K562 (cell line): ENCODE data around the gene TMEM163.

ENCODE experiments used
- CBX3 ChIP-seq, 2 experiments: IDR thresholded peaks; 1 replicate in 1 of 2; 2 replicates in 1 of 2; pipeline ENCODE4 v1.6.1; 2012; ENCODE audit warnings: inconsistent platforms in 2 of 2, low read length in 2 of 2, borderline replicate concordance in 1 of 2, control low read depth in 1 of 2
- PHF8 ChIP-seq: fragments of 200-600 bp; sonication (generic); IDR thresholded peaks from 2 replicates; pipeline ENCODE4 v1.6.1; 2012; ENCODE audit warnings: mixed run types, mild to moderate bottlenecking, inconsistent platforms, low read length, moderate library complexity, borderline replicate concordance
- SPI1 ChIP-seq: IDR thresholded peaks from 2 replicates; pipeline ENCODE4 v1.6.1; 2011; ENCODE audit warnings: low read depth, low read length, control low read depth, borderline replicate concordance
- TF ChIP-seq, protein P1 (sequence below), 3 experiments: IDR thresholded peaks in 2 of 3; conservative IDR thresholded peaks in 1 of 3; 2 replicates each; pipeline ENCODE4 v1.5.1; 2011 to 2012; ENCODE audit warnings: low read length in 3 of 3, mild to moderate bottlenecking in 3 of 3, control low read depth in 2 of 3, improper control_type of control experiment in 1 of 3, inconsistent platforms in 1 of 3, low read depth in 1 of 3, mixed read lengths in 1 of 3, moderate library complexity in 1 of 3; ENCODE audit not compliant: insufficient read depth in 2 of 3

DNA sequence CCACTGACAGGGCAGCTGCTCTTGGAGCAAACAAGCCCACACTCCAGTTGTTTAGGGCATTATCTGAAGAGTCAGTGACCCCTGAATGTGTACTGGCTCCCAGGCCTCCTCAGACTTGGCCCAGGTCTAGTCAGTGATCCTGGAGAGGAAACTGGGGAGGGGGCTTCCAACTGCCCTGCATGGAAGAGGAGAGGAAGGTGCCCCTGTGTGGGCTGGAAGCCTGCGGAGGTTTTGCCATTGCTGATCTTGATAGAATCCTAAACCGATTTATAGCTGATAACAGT is 267.5 kb downstream of the TMEM163 start:
- TF ChIP-seq SPI1 (no peak), PHF8 (no peak), CBX3 (IDR thresholded peaks at IDR 0.05; ENCODE audit: borderline replicate concordance in 1 of 2, low read length in 2 of 2) (no peak)
- TF ChIP-seq, protein P1, sequence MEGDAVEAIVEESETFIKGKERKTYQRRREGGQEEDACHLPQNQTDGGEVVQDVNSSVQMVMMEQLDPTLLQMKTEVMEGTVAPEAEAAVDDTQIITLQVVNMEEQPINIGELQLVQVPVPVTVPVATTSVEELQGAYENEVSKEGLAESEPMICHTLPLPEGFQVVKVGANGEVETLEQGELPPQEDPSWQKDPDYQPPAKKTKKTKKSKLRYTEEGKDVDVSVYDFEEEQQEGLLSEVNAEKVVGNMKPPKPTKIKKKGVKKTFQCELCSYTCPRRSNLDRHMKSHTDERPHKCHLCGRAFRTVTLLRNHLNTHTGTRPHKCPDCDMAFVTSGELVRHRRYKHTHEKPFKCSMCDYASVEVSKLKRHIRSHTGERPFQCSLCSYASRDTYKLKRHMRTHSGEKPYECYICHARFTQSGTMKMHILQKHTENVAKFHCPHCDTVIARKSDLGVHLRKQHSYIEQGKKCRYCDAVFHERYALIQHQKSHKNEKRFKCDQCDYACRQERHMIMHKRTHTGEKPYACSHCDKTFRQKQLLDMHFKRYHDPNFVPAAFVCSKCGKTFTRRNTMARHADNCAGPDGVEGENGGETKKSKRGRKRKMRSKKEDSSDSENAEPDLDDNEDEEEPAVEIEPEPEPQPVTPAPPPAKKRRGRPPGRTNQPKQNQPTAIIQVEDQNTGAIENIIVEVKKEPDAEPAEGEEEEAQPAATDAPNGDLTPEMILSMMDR (IDR thresholded peaks at IDR 0.05 in 2 of 3, conservative IDR thresholded peaks at IDR 0.05 in 1 of 3; ENCODE audit: insufficient read depth in 2 of 3, low read depth in 1 of 3, low read length in 3 of 3): no peak
